WERI-Rb-1 (cell line): ENCODE measurements around the gene RHBDD2.

Experiments used
- DNase-seq: peaks from one replicate; pipeline ENCODE4 v3.0.0-alpha.2; 2020
- H3K27ac ChIP-seq: fragments of 250-450 bp; sonication (Bioruptor Pico); 2 replicates; pipeline ENCODE4 v1.5.1; 2020; ENCODE audit warnings: mild to moderate bottlenecking, moderate library complexity
- H3K27me3 ChIP-seq: fragments of 250-450 bp; sonication (Bioruptor Pico); 2 replicates; pipeline ENCODE4 v1.5.1; 2021; ENCODE audit warnings: mild to moderate bottlenecking, low read depth, moderate library complexity; ENCODE audit not compliant: insufficient read depth, severe bottlenecking
- H3K36me3 ChIP-seq: fragments of 250-450 bp; sonication (Bioruptor Pico); 2 replicates; pipeline ENCODE4 v1.5.1; 2020; ENCODE audit warnings: mild to moderate bottlenecking, moderate library complexity
- H3K4me3 ChIP-seq: 2 replicates; pipeline ENCODE4 v1.5.1; 2011; ENCODE audit warnings: low read depth, mild to moderate bottlenecking, control low read depth, low read length
- H3K9me3 ChIP-seq: fragments of 250-450 bp; sonication (Bioruptor Pico); 2 replicates; pipeline ENCODE4 v1.5.1; 2021; ENCODE audit warnings: mild to moderate bottlenecking, moderate library complexity; ENCODE audit not compliant: severe bottlenecking
- TF ChIP-seq, protein P1 (sequence below): IDR thresholded peaks from 2 replicates; pipeline ENCODE4 v1.5.1; 2011; ENCODE audit warnings: low read depth, mild to moderate bottlenecking, control low read depth, inconsistent platforms, low read length

The RHBDD2 gene

DNA sequence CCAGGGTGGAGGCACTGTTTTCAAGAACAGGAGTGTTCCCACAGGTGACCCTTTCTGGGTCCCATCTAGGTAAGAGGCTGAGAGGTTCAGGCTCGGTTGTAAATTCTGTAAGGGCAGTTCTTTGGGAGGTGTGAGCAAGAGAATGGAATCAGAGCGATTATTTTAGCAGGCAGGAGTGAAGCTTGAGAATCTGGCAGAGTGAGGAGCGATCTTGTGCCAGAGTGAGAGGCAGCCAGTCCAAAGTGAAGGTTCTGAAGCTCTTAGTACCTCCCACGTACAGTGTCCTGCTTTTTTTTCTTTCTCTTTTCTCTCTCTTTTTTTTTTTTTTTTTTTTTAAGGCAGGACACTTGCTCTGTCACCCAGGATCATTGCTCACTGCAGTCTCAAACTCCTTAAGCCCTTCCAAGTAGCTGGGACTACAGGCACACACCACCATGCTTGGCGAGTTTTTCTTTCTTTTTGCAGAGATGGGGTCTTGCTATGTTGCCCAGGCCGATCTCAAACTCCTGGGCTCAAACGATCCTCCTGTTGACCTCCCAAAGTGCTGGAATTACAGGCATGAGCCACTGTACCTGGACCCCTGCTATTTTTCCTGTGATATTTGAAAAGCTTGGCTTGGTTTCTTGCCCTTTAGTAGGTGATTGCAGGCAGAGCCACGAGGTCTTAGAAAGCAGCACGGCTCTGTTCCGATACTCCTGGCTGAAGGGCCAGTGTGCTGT lies 47.0 kb downstream of the RHBDD2 start:
- Histone ChIP-seq H3K27me3 (no peaks in the 10 kb centered on the region), H3K36me3 (no peaks in the 10 kb centered on the region), H3K9me3 (peaks cover 2% of the 10 kb centered on the region), H3K27ac (no peak overlapping the region), H3K4me3 (no peak overlapping the region)
- DNase-seq, result no peak
- TF ChIP-seq, protein P1, sequence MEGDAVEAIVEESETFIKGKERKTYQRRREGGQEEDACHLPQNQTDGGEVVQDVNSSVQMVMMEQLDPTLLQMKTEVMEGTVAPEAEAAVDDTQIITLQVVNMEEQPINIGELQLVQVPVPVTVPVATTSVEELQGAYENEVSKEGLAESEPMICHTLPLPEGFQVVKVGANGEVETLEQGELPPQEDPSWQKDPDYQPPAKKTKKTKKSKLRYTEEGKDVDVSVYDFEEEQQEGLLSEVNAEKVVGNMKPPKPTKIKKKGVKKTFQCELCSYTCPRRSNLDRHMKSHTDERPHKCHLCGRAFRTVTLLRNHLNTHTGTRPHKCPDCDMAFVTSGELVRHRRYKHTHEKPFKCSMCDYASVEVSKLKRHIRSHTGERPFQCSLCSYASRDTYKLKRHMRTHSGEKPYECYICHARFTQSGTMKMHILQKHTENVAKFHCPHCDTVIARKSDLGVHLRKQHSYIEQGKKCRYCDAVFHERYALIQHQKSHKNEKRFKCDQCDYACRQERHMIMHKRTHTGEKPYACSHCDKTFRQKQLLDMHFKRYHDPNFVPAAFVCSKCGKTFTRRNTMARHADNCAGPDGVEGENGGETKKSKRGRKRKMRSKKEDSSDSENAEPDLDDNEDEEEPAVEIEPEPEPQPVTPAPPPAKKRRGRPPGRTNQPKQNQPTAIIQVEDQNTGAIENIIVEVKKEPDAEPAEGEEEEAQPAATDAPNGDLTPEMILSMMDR, result no peak

GRCh38 chr7:75928568-75928914 lies 49.7 kb downstream of the RHBDD2 start:
- DNase-seq, result no peak
- Histone ChIP-seq H3K9me3 (peaks cover 4% of the 10 kb centered on the region), H3K36me3 (no peaks in the 10 kb centered on the region), H3K4me3 (no peak overlapping the region), H3K27ac (no peak overlapping the region), H3K27me3 (no peaks in the 10 kb centered on the region)
- TF ChIP-seq, protein P1, result no peak

DNA sequence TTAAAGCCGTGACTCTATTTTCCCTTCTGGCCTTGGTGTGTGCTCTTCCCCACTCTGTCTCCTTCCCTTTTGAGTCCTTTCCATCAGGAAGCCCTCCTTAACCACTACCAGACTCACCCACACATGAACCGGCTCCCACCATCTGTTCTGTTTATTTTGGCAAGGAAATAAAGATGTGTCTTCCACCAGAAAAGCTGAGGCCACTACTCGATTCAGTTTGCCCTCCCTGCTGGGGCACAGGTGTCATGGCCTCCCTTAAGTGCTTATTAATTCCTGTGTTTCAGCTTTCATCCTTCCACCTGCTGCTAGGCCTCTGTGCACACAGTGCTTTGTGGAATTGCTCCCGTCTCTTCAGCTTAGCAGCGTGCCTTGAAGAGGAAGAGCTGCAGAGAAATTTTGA lies 52.8 kb downstream of the RHBDD2 start:
- H3K27me3 ChIP-seq, result no peaks in the 10 kb centered on the region
- DNase-seq, result peak; percentile 76

GRCh38 chr7:75937958-75938786 lies 59.3 kb downstream of the RHBDD2 start:
- no peaks in the 10 kb centered on the region for H3K36me3 ChIP-seq
- TF ChIP-seq, protein P1, result no peak
- no peaks in the 10 kb centered on the region for H3K9me3 ChIP-seq
- no peak overlapping the region for H3K4me3 ChIP-seq
- DNase-seq, result no peak
- H3K27me3 ChIP-seq, result no peaks in the 10 kb centered on the region
- no peak overlapping the region for H3K27ac ChIP-seq

More for the DNA sequence above, 52.8 kb downstream of the RHBDD2 start:
- no peak overlapping the region for H3K4me3 ChIP-seq
- peaks cover 4% of the 10 kb centered on the region for H3K9me3 ChIP-seq
- TF ChIP-seq, protein P1, result no peak
- H3K27ac ChIP-seq, result peak overlapping the region; percentile 65
- H3K36me3 ChIP-seq, result no peaks in the 10 kb centered on the region
